Activated T-helper 17 cell treated with anti-CD3 and anti-CD28 coated beads, Interleukin-2, amount 50 U/mL, for 72 hours (primary cell): ENCODE measurements around the gene MYBPC3. TPM values are rescaled to one million over a fixed set of nuclear protein-coding genes. Genes with fewer than 3 reads are reported as not detected.

ENCODE experiments used
- total RNA-seq, 2 donors: library from RNA; stranded (reverse); gene quantifications; one replicate each; pipeline ENCODE4 v1.2.3, GENCODE V29; 2022

Gene MYBPC3
- total RNA-seq, 2 donors from 2014 or later, result not detected

Other genes starting within 250 kb of the MYBPC3 start
- gene ARFGAP2, start 175.8 kb downstream of the MYBPC3 start, total RNA-seq, result 10 to 100 TPM; 70.0 to 96.9 TPM
- gene PACSIN3, start 166.3 kb downstream of the MYBPC3 start, total RNA-seq, result 1 to 10 TPM; 3.2 to 3.5 TPM
- gene DDB2, start 137.7 kb downstream of the MYBPC3 start, total RNA-seq, result 100 to 1,000 TPM; 202 to 335 TPM
- 10 to 100 TPM; 11.1 to 14.8 TPM for gene ACP2, start 103.9 kb downstream of the MYBPC3 start, total RNA-seq
- gene NR1H3, start 94.7 kb downstream of the MYBPC3 start, total RNA-seq, result 10 to 100 TPM in 1 of 2 donors, 1 to 10 TPM in 1; 7.5 to 12.4 TPM
- gene MADD, start 82.6 kb downstream of the MYBPC3 start, total RNA-seq, result 100 to 1,000 TPM in 1 of 2 donors, 10 to 100 TPM in 1; 60.1 to 112 TPM
- gene SPI1, start 25.8 kb upstream of the MYBPC3 start, total RNA-seq, result under 1 TPM in 1 of 2 donors, not detected in 1; 0.21 TPM
- 10 to 100 TPM; 16.1 to 17.5 TPM for gene SLC39A13, start 55.9 kb upstream of the MYBPC3 start, total RNA-seq
- 100 to 1,000 TPM; 109 to 174 TPM for gene PSMC3, start 73.7 kb upstream of the MYBPC3 start, total RNA-seq
- 1 to 10 TPM; 1.1 to 1.7 TPM for gene RAPSN, start 96.4 kb upstream of the MYBPC3 start, total RNA-seq
- gene CELF1, start 200.4 kb upstream of the MYBPC3 start, total RNA-seq, result 100 to 1,000 TPM; 118 to 143 TPM
- gene PTPMT1, start 212.9 kb upstream of the MYBPC3 start, total RNA-seq, result 10 to 100 TPM; 17.8 to 39.1 TPM
- 10 to 100 TPM; 26.9 to 27.3 TPM for gene KBTBD4, start 226.3 kb upstream of the MYBPC3 start, total RNA-seq
- 100 to 1,000 TPM in 1 of 2 donors, 10 to 100 TPM in 1; 90.3 to 167 TPM for gene NDUFS3, start 226.4 kb upstream of the MYBPC3 start, total RNA-seq
- not detected for gene FAM180B, start 234.0 kb upstream of the MYBPC3 start, total RNA-seq
- 1 to 10 TPM in 1 of 2 donors, under 1 TPM in 1; 0.28 to 1.4 TPM for gene C1QTNF4, start 241.7 kb upstream of the MYBPC3 start, total RNA-seq